Activated B cell treated with CpG ODN at 0.5 μM for 24 hours (primary cell): ENCODE data around the gene NFE2L3. TPM values are rescaled to one million over a fixed set of nuclear protein-coding genes. Genes with fewer than 3 reads are reported as not detected.
A peak's percentile ranks its signal among the peaks of the same experiment; 100 is the strongest.

ENCODE experiments used
- ATAC-seq: fragments of 200-7000 bp; cut with Tn5 transposase; one replicate; pipeline ENCODE4 v1.10.0; 2021; ENCODE audit warnings: low read depth, mild to moderate bottlenecking, moderate library complexity
- CTCF ChIA-PET: fragments of 350-600 bp; sonication (Branson Sonifier 250); formaldehyde crosslinking; loops from one replicate; lab custom pipeline; 2021; ENCODE audit warnings: antibody characterized with exemption; lab: Charles Lee
- POLR2A ChIA-PET: fragments of 350-600 bp; sonication (Branson Sonifier 250); formaldehyde crosslinking; loops from one replicate; lab custom pipeline; 2021; ENCODE audit warnings: antibody characterized with exemption; lab: Charles Lee
- DNase-seq: peaks from one replicate; pipeline ENCODE4 v3.0.0; 2022
- H3K27ac Mint-ChIP-seq: one replicate; pipeline ENCODE4 v1.8.0; 2020; ENCODE audit warnings: mixed read lengths
- H3K27me3 Mint-ChIP-seq: one replicate; pipeline ENCODE4 v1.8.0; 2021; ENCODE audit warnings: mixed read lengths
- H3K36me3 Mint-ChIP-seq: one replicate; pipeline ENCODE4 v1.8.0; 2021; ENCODE audit warnings: low read depth, mixed read lengths
- H3K4me1 Mint-ChIP-seq: one replicate; pipeline ENCODE4 v1.8.0; 2021; ENCODE audit warnings: mixed read lengths
- H3K4me3 Mint-ChIP-seq: one replicate; pipeline ENCODE4 v1.8.0; 2020; ENCODE audit warnings: mild to moderate bottlenecking, mixed read lengths
- H3K9me3 Mint-ChIP-seq: one replicate; pipeline ENCODE4 v1.8.0; 2020; ENCODE audit warnings: mixed read lengths
- intact Hi-C: fragments of 100-400 bp; cut with micrococcal nuclease; formaldehyde crosslinking; loops from one replicate; pipeline ENCODE4 v1.15.1; 2024
- total RNA-seq: library from RNA; stranded (reverse); gene quantifications from 2 replicates; pipeline ENCODE4 v1.2.3, GENCODE V29; 2022
- TF ChIP-seq, protein P1 (sequence below): fragments of 200-600 bp; IDR thresholded peaks from one replicate; pipeline ENCODE4 v1.8.0; 2022; ENCODE audit warnings: antibody characterized with exemption, mild to moderate bottlenecking

NFE2L3 gene
- total RNA-seq, 1 donor from 2014 or later: 2.7 TPM

DNA sequence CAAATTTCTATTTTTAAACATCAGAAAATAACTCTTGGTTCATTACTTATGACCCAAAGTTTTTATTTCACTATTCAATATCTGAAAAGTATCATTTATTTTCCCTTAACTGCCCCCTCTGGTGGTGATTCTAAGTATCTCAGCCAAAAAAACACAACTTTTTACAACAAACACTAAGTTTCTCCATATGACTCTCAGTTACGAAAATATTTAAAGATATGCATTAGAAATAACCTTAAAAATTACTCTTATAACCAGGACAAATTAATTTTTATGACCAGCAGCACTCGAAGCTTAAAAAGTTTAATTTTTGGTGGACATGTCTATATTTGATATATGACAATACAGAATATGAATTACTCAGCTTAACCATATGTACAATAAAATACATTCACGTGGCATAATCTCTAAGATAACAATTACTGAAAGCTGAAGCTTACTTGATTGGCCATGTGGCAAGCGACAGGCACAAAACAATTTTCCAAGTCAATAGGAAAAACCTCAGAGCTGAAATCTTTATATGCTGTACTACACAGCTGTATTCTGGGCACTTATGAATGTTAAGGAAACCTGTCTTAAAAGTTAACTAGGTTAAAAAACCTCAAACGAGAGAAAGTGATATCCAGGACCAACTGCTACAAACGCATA, 46.3 kb downstream of the NFE2L3 start:
- ChIA-PET CTCF (interaction anchor here (0.8 to 6.3 kb wide), 16 partner anchors 11 to 304 kb away, joined by 3 to 123 read pairs (median 8); partner anchors contain the start of gene NFE2L3), POLR2A (interaction anchor here (0.7 to 6.5 kb wide), 18 partner anchors 10 to 304 kb away, joined by 3 to 110 read pairs (median 8); partner anchors contain the start of genes NFE2L3 and SNX10)
- H3K36me3 Mint-ChIP-seq: peaks cover 78% of the 10 kb centered on the region
- TF ChIP-seq, protein P1, sequence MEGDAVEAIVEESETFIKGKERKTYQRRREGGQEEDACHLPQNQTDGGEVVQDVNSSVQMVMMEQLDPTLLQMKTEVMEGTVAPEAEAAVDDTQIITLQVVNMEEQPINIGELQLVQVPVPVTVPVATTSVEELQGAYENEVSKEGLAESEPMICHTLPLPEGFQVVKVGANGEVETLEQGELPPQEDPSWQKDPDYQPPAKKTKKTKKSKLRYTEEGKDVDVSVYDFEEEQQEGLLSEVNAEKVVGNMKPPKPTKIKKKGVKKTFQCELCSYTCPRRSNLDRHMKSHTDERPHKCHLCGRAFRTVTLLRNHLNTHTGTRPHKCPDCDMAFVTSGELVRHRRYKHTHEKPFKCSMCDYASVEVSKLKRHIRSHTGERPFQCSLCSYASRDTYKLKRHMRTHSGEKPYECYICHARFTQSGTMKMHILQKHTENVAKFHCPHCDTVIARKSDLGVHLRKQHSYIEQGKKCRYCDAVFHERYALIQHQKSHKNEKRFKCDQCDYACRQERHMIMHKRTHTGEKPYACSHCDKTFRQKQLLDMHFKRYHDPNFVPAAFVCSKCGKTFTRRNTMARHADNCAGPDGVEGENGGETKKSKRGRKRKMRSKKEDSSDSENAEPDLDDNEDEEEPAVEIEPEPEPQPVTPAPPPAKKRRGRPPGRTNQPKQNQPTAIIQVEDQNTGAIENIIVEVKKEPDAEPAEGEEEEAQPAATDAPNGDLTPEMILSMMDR: peak; percentile 95
- intact Hi-C loops: loop anchor here (1.0 to 5.0 kb wide), 4 partner anchors 97 to 964 kb away; no protein-coding TSS in a partner anchor
- peak overlapping the region; percentile 100 for H3K27ac Mint-ChIP-seq
- peak overlapping the region; percentile 99 for H3K4me3 Mint-ChIP-seq
- no peaks in the 10 kb centered on the region for H3K9me3 Mint-ChIP-seq
- ATAC-seq (no peak), DNase-seq (no peak)
- H3K27me3 Mint-ChIP-seq: no peaks in the 10 kb centered on the region
- peaks cover 54% of the 10 kb centered on the region for H3K4me1 Mint-ChIP-seq

DNA sequence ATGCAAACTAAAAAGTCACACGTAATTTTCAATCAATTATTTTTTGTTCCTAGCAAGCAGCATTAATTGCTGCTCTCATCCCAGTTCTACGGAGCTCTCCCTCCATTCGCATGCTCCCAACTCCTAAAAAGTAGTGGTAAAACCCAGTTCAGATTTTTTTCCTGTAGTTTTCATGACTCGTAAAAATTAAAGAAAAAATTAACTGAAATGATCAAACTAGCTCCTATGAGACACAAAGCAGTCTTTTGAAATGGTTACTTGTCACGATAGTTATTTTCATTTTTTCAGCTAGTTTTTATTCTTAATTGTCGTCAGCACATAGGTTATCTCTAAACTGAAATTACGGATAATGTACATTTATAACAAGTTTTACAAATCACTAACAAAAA, 46.8 kb downstream of the NFE2L3 start:
- Mint-ChIP-seq H3K4me1 (peaks cover 54% of the 10 kb centered on the region), H3K9me3 (no peaks in the 10 kb centered on the region), H3K27me3 (no peaks in the 10 kb centered on the region), H3K4me3 (peak overlapping the region; percentile 99), H3K36me3 (peaks cover 73% of the 10 kb centered on the region), H3K27ac (peak overlapping the region; percentile 100)
- no peak for ATAC-seq
- POLR2A ChIA-PET: interaction anchor here (0.7 to 6.5 kb wide), 19 partner anchors 10 to 304 kb away, joined by 3 to 110 read pairs (median 9); partner anchors contain the start of genes NFE2L3 and SNX10
- CTCF ChIA-PET: interaction anchor here (0.8 to 6.3 kb wide), 15 partner anchors 12 to 305 kb away, joined by 3 to 123 read pairs (median 9); partner anchors contain the start of gene NFE2L3
- DNase-seq: no peak
- TF ChIP-seq, protein P1: no peak
- intact Hi-C loops: loop anchor here (1.0 to 5.0 kb wide), 4 partner anchors 98 to 964 kb away; no protein-coding TSS in a partner anchor

DNA sequence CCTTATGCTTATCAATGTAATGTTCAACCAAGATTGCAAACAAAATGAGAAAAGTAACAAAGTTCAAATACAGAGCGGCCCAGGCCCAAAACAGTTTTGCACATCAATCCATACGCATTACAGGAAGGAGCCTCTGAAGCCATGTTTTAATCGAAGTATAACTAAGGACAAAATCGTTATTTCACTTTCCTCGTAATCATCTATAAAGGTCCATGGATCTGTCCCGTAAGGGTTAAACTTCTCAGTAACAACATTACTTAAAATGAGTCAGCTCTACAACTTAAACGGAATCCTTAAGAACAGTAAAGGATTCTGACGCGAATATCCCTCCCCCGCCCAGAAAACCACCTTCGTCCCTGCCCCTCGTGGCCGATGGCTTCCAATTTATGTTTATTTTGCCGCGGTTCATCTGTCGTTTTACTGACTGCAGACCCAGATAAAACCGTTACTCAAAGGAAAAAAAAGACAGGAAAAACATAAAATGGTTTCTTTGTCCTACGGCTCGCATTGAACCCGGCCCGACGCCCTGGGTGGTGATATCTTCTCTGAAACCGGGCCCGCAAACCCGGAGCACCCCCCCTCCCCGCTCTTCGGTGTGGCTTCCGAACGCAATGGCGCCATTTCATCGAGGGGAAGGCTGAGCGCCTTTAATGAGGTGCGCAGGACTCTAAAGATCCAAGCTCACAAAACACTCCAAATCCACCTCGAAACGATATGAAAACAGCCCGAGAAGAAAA, 47.5 kb downstream of the NFE2L3 start:
- no peaks in the 10 kb centered on the region for H3K27me3 Mint-ChIP-seq
- POLR2A ChIA-PET: interaction anchor here (0.6 to 6.5 kb wide), 42 partner anchors 7 to 1966 kb away, joined by 3 to 110 read pairs (median 6); partner anchors contain the start of genes CYCS, NFE2L3 and SNX10
- H3K27ac Mint-ChIP-seq: peak overlapping the region; percentile 100
- H3K4me1 Mint-ChIP-seq: peaks cover 54% of the 10 kb centered on the region
- intact Hi-C loops: loop anchor here (1.0 to 5.0 kb wide), 11 partner anchors 43 to 1953 kb away; partner anchors contain the start of genes NFE2L3 and SKAP2
- peak; percentile 52 for DNase-seq
- no peak for ATAC-seq
- TF ChIP-seq, protein P1: no peak
- H3K9me3 Mint-ChIP-seq: no peaks in the 10 kb centered on the region
- H3K4me3 Mint-ChIP-seq: peak overlapping the region; percentile 99
- CTCF ChIA-PET: interaction anchor here (0.8 to 6.3 kb wide), 15 partner anchors 13 to 306 kb away, joined by 3 to 123 read pairs (median 9); partner anchors contain the start of gene NFE2L3
- H3K36me3 Mint-ChIP-seq: peaks cover 70% of the 10 kb centered on the region

DNA sequence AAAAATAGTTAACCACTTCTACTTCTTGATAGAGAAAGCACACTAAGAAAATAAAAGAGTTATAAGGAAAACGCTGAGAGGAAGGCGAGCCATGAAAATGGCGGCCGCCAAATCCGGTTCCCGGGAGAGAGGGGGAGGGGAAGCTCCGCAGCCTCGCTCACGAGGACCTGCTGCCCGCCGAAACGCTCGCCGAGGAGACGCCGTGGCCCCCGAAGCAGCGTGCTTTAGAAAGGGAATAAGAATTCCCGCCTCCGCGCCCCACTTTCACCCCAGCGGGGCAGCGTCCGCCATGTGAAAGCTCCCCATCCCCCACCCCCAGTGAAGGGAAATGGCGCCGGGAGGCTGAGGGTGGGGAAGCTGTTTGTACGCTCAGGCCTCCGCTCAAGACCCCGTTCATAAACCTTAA, 48.0 kb downstream of the NFE2L3 start:
- CTCF ChIA-PET: interaction anchor here (0.8 to 6.3 kb wide), 8 partner anchors 13 to 305 kb away, joined by 3 to 123 read pairs (median 9); no protein-coding TSS in a partner anchor
- TF ChIP-seq, protein P1: no peak
- Mint-ChIP-seq H3K36me3 (peaks cover 68% of the 10 kb centered on the region), H3K4me1 (peaks cover 55% of the 10 kb centered on the region), H3K27ac (peak overlapping the region; percentile 100), H3K27me3 (no peaks in the 10 kb centered on the region), H3K9me3 (no peaks in the 10 kb centered on the region), H3K4me3 (peak overlapping the region; percentile 99)
- ATAC-seq (peak; percentile 12), DNase-seq (peak; percentile 72)
- POLR2A ChIA-PET: interaction anchor here (0.6 to 6.5 kb wide), 39 partner anchors 8 to 1966 kb away, joined by 3 to 110 read pairs (median 6); partner anchors contain the start of genes CYCS, NFE2L3 and SNX10
- intact Hi-C loops: loop anchor here (1.0 to 5.0 kb wide), 9 partner anchors 44 to 1953 kb away; partner anchors contain the start of genes NFE2L3 and SKAP2
